ENCODE measurements around the gene SLC8B1. TPM values are rescaled to one million over a fixed set of nuclear protein-coding genes. Genes with fewer than 3 reads are reported as not detected.

The SLC8B1 gene
- total RNA-seq, 4 donors from 2014 or later, result 20.9 to 44.2 (median 29.8) TPM

DNA sequence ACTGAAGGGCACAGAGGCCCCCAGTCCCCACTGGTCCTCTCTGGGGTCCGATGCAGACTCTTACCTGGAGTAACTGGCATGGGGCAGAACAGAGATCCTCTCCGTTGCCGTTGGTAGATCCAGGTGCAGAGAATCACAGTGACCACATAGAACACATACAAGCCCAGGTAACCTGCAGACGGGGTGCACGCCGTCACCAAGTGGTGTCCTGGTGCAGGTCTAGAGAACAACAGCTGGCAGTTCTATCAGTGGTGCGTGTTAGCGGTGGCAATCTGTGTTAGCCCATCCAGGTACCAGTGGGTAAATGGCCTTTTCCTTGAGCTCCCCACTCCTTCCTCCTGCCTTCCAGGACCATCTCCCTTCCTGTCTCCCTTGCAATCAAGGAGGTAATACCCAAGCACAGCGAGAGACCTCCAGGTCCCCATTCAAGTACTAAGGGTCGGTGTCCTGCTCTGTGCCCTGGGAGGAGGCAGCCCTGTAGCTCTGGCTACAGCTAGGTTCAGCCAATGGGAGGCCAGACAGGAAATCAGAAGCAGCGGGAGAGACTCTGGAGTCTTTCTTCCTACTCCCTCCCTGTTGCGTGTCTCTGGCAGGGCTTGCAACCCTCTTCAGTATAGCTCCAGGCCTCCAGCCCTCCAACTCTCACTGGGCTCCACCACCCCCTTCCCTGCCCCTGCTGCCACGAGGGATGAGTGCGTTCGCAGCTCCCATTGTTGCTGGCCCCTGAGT is 15.8 kb downstream of the SLC8B1 start:
- WGBS, 2 donors (ENCODE audit: low coverage in 1 of 2), result 92 to 94% methylated on average over 4 to 6 of the region's 15 CpGs

DNA sequence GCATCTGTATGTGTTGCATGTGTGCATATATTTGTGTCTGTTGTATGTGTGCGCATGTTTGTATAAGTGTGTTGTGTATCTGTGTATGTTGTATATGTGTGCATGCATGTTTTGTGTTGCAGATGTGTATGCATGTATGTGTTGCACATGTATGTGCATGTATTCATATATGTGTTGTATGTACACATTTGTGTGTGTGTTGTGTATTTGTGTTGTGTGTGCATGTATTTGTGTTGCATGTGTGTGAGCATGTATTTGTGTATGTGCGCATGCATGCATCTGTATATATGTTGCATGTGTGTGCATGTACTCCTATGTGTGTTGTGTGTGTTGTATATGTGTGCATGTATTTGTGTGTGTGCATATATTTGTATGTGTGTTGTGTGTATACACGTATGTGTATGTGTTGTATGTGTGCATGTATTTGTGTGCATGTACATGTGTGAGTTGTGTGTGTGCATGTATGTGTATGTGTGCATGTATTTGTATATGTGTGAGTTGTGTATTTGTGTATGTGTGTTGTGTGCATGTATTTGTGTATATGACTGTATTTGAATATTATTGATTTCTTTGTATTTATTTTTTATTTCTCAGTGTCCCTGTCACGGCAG is 16.8 kb downstream of the SLC8B1 start:
- Histone ChIP-seq H3K4me3 (no peak overlapping the region), H3K4me1 (peaks cover 0 to 4% (median 0%) of the 10 kb centered on the region in 3 donors), H3K36me3 (peaks cover 0 to 96% of the 10 kb centered on the region in 2 donors), H3K9me3 (no peaks in the 10 kb centered on the region), H3K27ac (no peak overlapping the region), H3K27me3 (no peaks in the 10 kb centered on the region)
- ATAC-seq, result no peak
- TF ChIP-seq, protein P1, sequence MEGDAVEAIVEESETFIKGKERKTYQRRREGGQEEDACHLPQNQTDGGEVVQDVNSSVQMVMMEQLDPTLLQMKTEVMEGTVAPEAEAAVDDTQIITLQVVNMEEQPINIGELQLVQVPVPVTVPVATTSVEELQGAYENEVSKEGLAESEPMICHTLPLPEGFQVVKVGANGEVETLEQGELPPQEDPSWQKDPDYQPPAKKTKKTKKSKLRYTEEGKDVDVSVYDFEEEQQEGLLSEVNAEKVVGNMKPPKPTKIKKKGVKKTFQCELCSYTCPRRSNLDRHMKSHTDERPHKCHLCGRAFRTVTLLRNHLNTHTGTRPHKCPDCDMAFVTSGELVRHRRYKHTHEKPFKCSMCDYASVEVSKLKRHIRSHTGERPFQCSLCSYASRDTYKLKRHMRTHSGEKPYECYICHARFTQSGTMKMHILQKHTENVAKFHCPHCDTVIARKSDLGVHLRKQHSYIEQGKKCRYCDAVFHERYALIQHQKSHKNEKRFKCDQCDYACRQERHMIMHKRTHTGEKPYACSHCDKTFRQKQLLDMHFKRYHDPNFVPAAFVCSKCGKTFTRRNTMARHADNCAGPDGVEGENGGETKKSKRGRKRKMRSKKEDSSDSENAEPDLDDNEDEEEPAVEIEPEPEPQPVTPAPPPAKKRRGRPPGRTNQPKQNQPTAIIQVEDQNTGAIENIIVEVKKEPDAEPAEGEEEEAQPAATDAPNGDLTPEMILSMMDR (IDR thresholded peaks at IDR 0.05), result no peak
- no peak for TF ChIP-seq POLR2A (IDR thresholded peaks at IDR 0.05)
- TF ChIP-seq POLR2AphosphoS5 (IDR thresholded peaks at IDR 0.05), result no peak
- TF ChIP-seq EP300 (IDR thresholded peaks at IDR 0.05), result no peak
- WGBS, 2 donors (ENCODE audit: low coverage in 1 of 2), result 83 to 92% methylated on average over 2 to 4 of the region's 4 CpGs

More for the DNA sequence above, 15.8 kb downstream of the SLC8B1 start:
- ATAC-seq, result no peak
- no peak overlapping the region for H3K4me3 ChIP-seq
- H3K4me1 ChIP-seq, result peaks cover 0 to 4% (median 0%) of the 10 kb centered on the region in 3 donors
- H3K27ac ChIP-seq, result no peak overlapping the region
- TF ChIP-seq POLR2AphosphoS5 (IDR thresholded peaks at IDR 0.05), result no peak
- no peak for TF ChIP-seq POLR2A (IDR thresholded peaks at IDR 0.05)
- TF ChIP-seq, protein P1 (IDR thresholded peaks at IDR 0.05), result no peak
- H3K36me3 ChIP-seq, result peaks cover 0 to 91% of the 10 kb centered on the region in 2 donors
- no peaks in the 10 kb centered on the region for H3K9me3 ChIP-seq
- no peaks in the 10 kb centered on the region for H3K27me3 ChIP-seq

DNA sequence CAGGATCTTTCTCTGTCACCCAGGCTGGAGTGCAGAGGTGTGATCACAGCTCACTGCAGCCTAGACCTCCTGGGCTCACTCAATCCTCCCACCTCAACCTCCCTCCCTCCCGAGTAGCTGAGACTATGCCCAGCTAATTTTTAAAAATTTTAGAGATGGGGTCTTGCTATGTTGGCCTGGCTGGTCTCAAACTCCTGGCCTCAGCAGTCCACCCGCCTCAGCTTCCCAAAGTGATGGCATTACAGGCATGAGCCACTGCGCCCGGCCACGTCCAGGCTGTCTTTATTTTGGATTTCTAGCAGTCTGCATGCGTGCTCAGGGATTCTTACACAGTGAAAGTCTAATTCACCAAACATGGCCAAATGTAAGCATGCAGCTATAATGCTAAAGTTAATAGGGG is 17.8 kb downstream of the SLC8B1 start:
- 100% methylated on average over 6 of the region's 6 CpGs; no CpG with 5 or more reads in 1 of the 2 donors for WGBS, 2 donors (ENCODE audit: low coverage in 1 of 2)
- Histone ChIP-seq H3K4me1 (peaks cover 0 to 4% (median 0%) of the 10 kb centered on the region in 3 donors), H3K4me3 (no peak overlapping the region), H3K36me3 (peaks cover 0 to 98% of the 10 kb centered on the region in 2 donors), H3K9me3 (no peaks in the 10 kb centered on the region), H3K27ac (no peak overlapping the region), H3K27me3 (no peaks in the 10 kb centered on the region)
- TF ChIP-seq POLR2A (IDR thresholded peaks at IDR 0.05) (no peak), POLR2AphosphoS5 (IDR thresholded peaks at IDR 0.05) (no peak), EP300 (IDR thresholded peaks at IDR 0.05) (no peak)
- TF ChIP-seq, protein P1 (IDR thresholded peaks at IDR 0.05), result no peak
- no peak for ATAC-seq

DNA sequence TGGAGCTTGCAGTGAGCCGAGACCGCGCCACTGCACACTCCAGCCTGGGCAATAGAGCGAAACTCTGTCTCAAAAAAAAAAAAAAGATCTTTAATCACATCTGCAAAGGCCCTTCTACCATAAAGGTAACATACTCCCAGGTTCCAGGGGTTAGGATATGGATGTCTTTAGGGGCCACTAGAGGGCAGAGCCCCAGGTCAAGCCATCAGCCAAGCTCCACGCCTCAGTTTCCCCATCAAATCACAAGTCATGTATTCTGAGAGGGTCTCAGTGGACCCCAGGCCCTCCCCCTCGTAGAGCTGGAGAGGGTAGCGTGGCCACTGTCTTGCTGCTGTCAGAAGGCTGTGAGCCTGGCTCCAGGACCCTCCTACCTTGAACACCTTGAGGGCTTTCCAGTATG is 18.8 kb downstream of the SLC8B1 start:
- Histone ChIP-seq H3K36me3 (peaks cover 0 to 100% of the 10 kb centered on the region in 2 donors), H3K4me3 (no peak overlapping the region)

More for the DNA sequence above, 18.8 kb downstream of the SLC8B1 start:
- Histone ChIP-seq H3K27ac (no peak overlapping the region), H3K4me1 (peaks cover 0 to 4% (median 0%) of the 10 kb centered on the region in 3 donors), H3K27me3 (no peaks in the 10 kb centered on the region), H3K9me3 (no peaks in the 10 kb centered on the region)
- no peak for ATAC-seq
- TF ChIP-seq, protein P1 (IDR thresholded peaks at IDR 0.05), result no peak
- TF ChIP-seq EP300 (IDR thresholded peaks at IDR 0.05) (no peak), POLR2AphosphoS5 (IDR thresholded peaks at IDR 0.05) (no peak), POLR2A (IDR thresholded peaks at IDR 0.05) (no peak)
- no CpG with 5 or more reads among the region's 7 CpGs for WGBS, 2 donors (ENCODE audit: low coverage in 1 of 2)
